H9 (cell line): Measurements from ENCODE around the gene WFIKKN2. TPM values are rescaled to one million over a fixed set of nuclear protein-coding genes. Genes with fewer than 3 reads are reported as not detected.

Experiments
- DNase-seq: peaks from one replicate; pipeline ENCODE4 v3.0.0-alpha.2; 2017
- H2AFZ ChIP-seq: one replicate; pipeline ENCODE4 v1.6.1; 2013; ENCODE audit warnings: mild to moderate bottlenecking, low read length, control low read depth, moderate library complexity
- H2AK5ac ChIP-seq: 2 replicates; pipeline ENCODE4 v1.6.1; 2013; ENCODE audit warnings: low read length, control low read depth, mixed read lengths; ENCODE audit not compliant: insufficient read length
- H2BK120ac ChIP-seq: one replicate; pipeline ENCODE4 v1.6.1; 2013; ENCODE audit warnings: low read depth, mild to moderate bottlenecking, low read length, control low read depth, inconsistent platforms; ENCODE audit not compliant: poor library complexity, severe bottlenecking
- H2BK12ac ChIP-seq: 2 replicates; pipeline ENCODE4 v1.6.1; 2013; ENCODE audit warnings: low read length, control low read depth, mixed read lengths, low read depth; ENCODE audit not compliant: insufficient read length
- H2BK15ac ChIP-seq: 2 replicates; pipeline ENCODE4 v1.6.1; 2013; ENCODE audit warnings: low read depth, low read length, control low read depth
- H2BK20ac ChIP-seq: one replicate; pipeline ENCODE4 v1.6.1; 2013; ENCODE audit warnings: low read depth, mild to moderate bottlenecking, low read length, control low read depth, inconsistent platforms; ENCODE audit not compliant: poor library complexity, severe bottlenecking
- H2BK5ac ChIP-seq: 2 replicates; pipeline ENCODE4 v1.6.1; 2013; ENCODE audit warnings: low read length, control low read depth, mixed read lengths; ENCODE audit not compliant: insufficient read length
- H3K14ac ChIP-seq: 2 replicates; pipeline ENCODE4 v1.6.1; 2013; ENCODE audit warnings: low read length, control low read depth; ENCODE audit not compliant: insufficient read depth
- H3K18ac ChIP-seq: 2 replicates; pipeline ENCODE4 v1.6.1; 2013; ENCODE audit warnings: low read depth, mild to moderate bottlenecking, mixed read lengths, low read length, control low read depth; ENCODE audit not compliant: insufficient read length
- H3K23ac ChIP-seq: 2 replicates; pipeline ENCODE4 v1.6.1; 2013; ENCODE audit warnings: low read length, control low read depth, mixed read lengths, low read depth; ENCODE audit not compliant: insufficient read length
- H3K23me2 ChIP-seq: 2 replicates; pipeline ENCODE4 v1.6.1; 2013; ENCODE audit warnings: low read depth, mild to moderate bottlenecking, mixed read lengths, low read length, control low read depth; ENCODE audit not compliant: insufficient read length, poor library complexity, severe bottlenecking
- H3K27ac ChIP-seq: 2 replicates; pipeline ENCODE4 v1.5.1; 2013; ENCODE audit warnings: low read length, control low read depth, mixed read lengths, low read depth; ENCODE audit not compliant: insufficient read length
- H3K27me3 ChIP-seq: 2 replicates; pipeline ENCODE4 v1.6.1; 2013; ENCODE audit warnings: low read length, control low read depth, inconsistent platforms; ENCODE audit not compliant: insufficient read depth
- H3K4ac ChIP-seq: 2 replicates; pipeline ENCODE4 v1.6.1; 2013; ENCODE audit warnings: low read depth, mild to moderate bottlenecking, control low read depth, inconsistent platforms, low read length, moderate library complexity
- H3K4me1 ChIP-seq: 2 replicates; pipeline ENCODE4 v1.6.1; 2013; ENCODE audit warnings: low read length, control low read depth, inconsistent platforms; ENCODE audit not compliant: insufficient read depth
- H3K4me2 ChIP-seq: 2 replicates; pipeline ENCODE4 v1.6.1; 2013; ENCODE audit warnings: low read length, control low read depth, mixed read lengths; ENCODE audit not compliant: insufficient read length, insufficient read depth
- H3K56ac ChIP-seq: 2 replicates; pipeline ENCODE4 v1.6.1; 2013; ENCODE audit warnings: low read depth, mild to moderate bottlenecking, mixed read lengths, low read length, control low read depth; ENCODE audit not compliant: insufficient read length
- H3K79me1 ChIP-seq: 2 replicates; pipeline ENCODE4 v1.6.1; 2013; ENCODE audit warnings: low read depth, mild to moderate bottlenecking, moderate library complexity, low read length, control low read depth, inconsistent platforms; ENCODE audit not compliant: insufficient read depth, poor library complexity, severe bottlenecking
- H3K79me2 ChIP-seq: 2 replicates; pipeline ENCODE4 v1.6.1; 2013; ENCODE audit warnings: low read length, control low read depth, inconsistent platforms; ENCODE audit not compliant: insufficient read depth
- H3K9ac ChIP-seq: 2 replicates; pipeline ENCODE4 v1.6.1; 2013; ENCODE audit warnings: low read length, control low read depth, mixed read lengths; ENCODE audit not compliant: insufficient read length; ENCODE audit errors: extremely low read depth
- H3K9me3 ChIP-seq: one replicate; pipeline ENCODE4 v1.6.1; 2013; ENCODE audit warnings: low read depth, low read length, inconsistent platforms; ENCODE audit not compliant: control insufficient read depth
- H3T11ph ChIP-seq: one replicate; pipeline ENCODE4 v1.6.1; 2013; ENCODE audit warnings: mild to moderate bottlenecking, low read length, control low read depth, inconsistent platforms
- H4K20me1 ChIP-seq: one replicate; pipeline ENCODE4 v1.6.1; 2013; ENCODE audit not compliant: control insufficient read depth, insufficient read length, insufficient read depth
- H4K5ac ChIP-seq: 2 replicates; pipeline ENCODE4 v1.6.1; 2013; ENCODE audit warnings: low read depth, mild to moderate bottlenecking, mixed read lengths, low read length, control low read depth; ENCODE audit not compliant: insufficient read length
- H4K8ac ChIP-seq: replicated peaks from 2 replicates; pipeline ENCODE4 v1.6.1; 2013; ENCODE audit warnings: low read length, control low read depth, mixed read lengths, low read depth; ENCODE audit not compliant: insufficient read length
- H4K91ac ChIP-seq: 2 replicates; pipeline ENCODE4 v1.6.1; 2013; ENCODE audit warnings: low read depth, mild to moderate bottlenecking, moderate library complexity, mixed read lengths, low read length, control low read depth; ENCODE audit not compliant: insufficient read length
- H3K27ac Mint-ChIP-seq, 3 experiments: 2 replicates in 2 of 3; 3 replicates in 1 of 3; pipeline ENCODE4 v1.8.0; 2020 to 2021; ENCODE audit warnings: mixed read lengths in 3 of 3, mild to moderate bottlenecking in 1 of 3, moderate library complexity in 1 of 3
- H3K27me3 Mint-ChIP-seq: 2 replicates; pipeline ENCODE4 v1.8.0; 2021; ENCODE audit warnings: low read depth, mild to moderate bottlenecking, moderate library complexity, mixed read lengths
- H3K36me3 Mint-ChIP-seq, 3 experiments: 2 replicates in 2 of 3; 3 replicates in 1 of 3; pipeline ENCODE4 v1.8.0; 2020 to 2021; ENCODE audit warnings: low read depth in 3 of 3, mixed read lengths in 3 of 3; ENCODE audit not compliant: insufficient read depth in 1 of 3
- H3K4me1 Mint-ChIP-seq, 2 experiments: 2 replicates each; pipeline ENCODE4 v1.8.0; 2020; ENCODE audit warnings: mixed read lengths in 2 of 2
- H3K4me3 Mint-ChIP-seq, 2 experiments: 2 replicates in 1 of 2; 3 replicates in 1 of 2; pipeline ENCODE4 v1.8.0; 2020 to 2021; ENCODE audit warnings: mild to moderate bottlenecking in 2 of 2, mixed read lengths in 2 of 2, moderate library complexity in 1 of 2
- H3K9me3 Mint-ChIP-seq, 2 experiments: 2 replicates in 1 of 2; 3 replicates in 1 of 2; pipeline ENCODE4 v1.8.0; 2020; ENCODE audit warnings: mild to moderate bottlenecking in 2 of 2, mixed read lengths in 2 of 2, moderate library complexity in 1 of 2
- CTCF ChIP-seq: fragments of 200-600 bp; sonication (generic); conservative IDR thresholded peaks from 3 replicates; pipeline ENCODE4 v1.8.0; 2021; ENCODE audit warnings: antibody characterized with exemption, mild to moderate bottlenecking
- WGBS: extraction: QIAGEN DNeasy Blood & Tissue Kit; methylation state at CpG from one replicate; pipeline ENCODE4 v1.1.7; 2013; ENCODE audit warnings: missing lambda C conversion rate, low lambda C conversion rate, mixed read lengths; ENCODE audit not compliant: insufficient read length; ENCODE audit errors: extremely low coverage; 5-methylcytosine and 5-hydroxymethylcytosine counted together
- total RNA-seq: library from RNA; stranded (reverse); gene quantifications from 2 replicates; pipeline ENCODE4 v1.2.1, GENCODE V29; 2021

WFIKKN2 gene
- total RNA-seq, 1 experiment from 2014 or later, result 1.1 TPM

- no peak overlapping the region for H2AK5ac ChIP-seq
- no peaks in the 10 kb centered on the region for H4K20me1 ChIP-seq
- H2BK20ac ChIP-seq, result no peak overlapping the region
- H3K27ac Mint-ChIP-seq, result no peak overlapping the region
- H3K4me1 Mint-ChIP-seq, result peaks cover 56 to 85% of the 10 kb centered on the region in 2 experiments
- no peak overlapping the region for H3K4ac ChIP-seq
- peaks cover 3% of the 10 kb centered on the region for H3K23me2 ChIP-seq
- no peaks in the 10 kb centered on the region for H3K9me3 ChIP-seq
- peaks cover 6% of the 10 kb centered on the region; the same call in 1 of the 2 replicates for H3K4me1 ChIP-seq
- no peak overlapping the region for H2BK5ac ChIP-seq
- H2BK15ac ChIP-seq, result no peak overlapping the region
- H3K4me2 ChIP-seq, result no peak overlapping the region
- H3K79me2 ChIP-seq, result no peaks in the 10 kb centered on the region
- H3T11ph ChIP-seq, result no peak overlapping the region
- no peaks in the 10 kb centered on the region; the same call in 1 of the 2 replicates for H3K27me3 Mint-ChIP-seq
- no peak overlapping the region for H2BK12ac ChIP-seq
- no peak overlapping the region for H3K9ac ChIP-seq
- H3K9me3 Mint-ChIP-seq, result no peaks in the 10 kb centered on the region
- H3K36me3 Mint-ChIP-seq, result no peaks in the 10 kb centered on the region; a peak in 2 of 7 replicates
- H4K91ac ChIP-seq, result no peak overlapping the region
- H3K14ac ChIP-seq, result no peak overlapping the region
- H3K79me1 ChIP-seq, result no peaks in the 10 kb centered on the region
- no peak overlapping the region for H3K18ac ChIP-seq
- no peak overlapping the region for H3K23ac ChIP-seq
- no peak overlapping the region for H3K56ac ChIP-seq
- TF ChIP-seq CTCF, result no peak
- peak; percentile 26 for DNase-seq
- H4K8ac ChIP-seq, result no peak overlapping the region
- no peaks in the 10 kb centered on the region for H3K27me3 ChIP-seq
- H2BK120ac ChIP-seq, result no peak overlapping the region
- peak overlapping the region in 1 of 2 experiments; percentile 29; a peak in 2 of 5 replicates for H3K4me3 Mint-ChIP-seq
- no peak overlapping the region for H4K5ac ChIP-seq
- no peak overlapping the region for H2AFZ ChIP-seq
- H3K27ac ChIP-seq, result no peak overlapping the region
- WGBS, result no CpG with 5 or more reads among the region's 38 CpGs
These were observed 1.6 kb upstream of the WFIKKN2 start for GRCh38 chr17:50833510-50834428.
